ENCODE data around the gene SERAC1.

Gene SERAC1

DNA sequence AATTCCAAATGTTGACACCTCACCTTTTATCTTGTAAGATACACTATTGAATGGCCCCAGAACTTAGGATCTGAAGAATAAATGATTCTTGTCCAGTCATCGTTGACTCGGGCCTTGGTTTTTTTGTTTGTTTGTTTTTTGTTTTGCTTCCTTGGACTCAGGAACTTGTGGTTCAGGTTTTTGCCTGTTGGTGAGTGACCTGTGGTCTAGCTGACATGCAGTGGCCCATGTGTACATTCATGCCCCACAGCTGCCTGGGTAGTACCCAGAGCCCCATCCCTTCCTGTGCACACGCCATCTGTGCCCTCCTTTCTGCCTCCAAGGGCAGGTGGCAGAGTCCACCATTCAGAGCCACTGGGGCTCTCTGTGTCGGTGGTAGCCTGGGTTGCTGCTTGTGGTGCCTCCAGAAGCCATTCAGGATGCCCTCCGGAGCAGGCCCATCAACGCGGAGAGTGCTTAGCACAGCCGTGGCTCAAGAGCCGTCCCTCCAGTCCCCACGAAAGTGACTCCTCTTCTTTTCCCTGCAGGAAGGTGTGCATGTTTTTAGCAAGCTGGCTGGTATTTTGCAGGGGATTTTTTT, 100.5 kb downstream of the SERAC1 start:
- ATAC-seq = no peak
- TF ChIP-seq ZFP3 (CRISPR knock-in tag; IDR thresholded peaks at IDR 0.05) = no peak
- TF ChIP-seq CSDC2 (CRISPR knock-in tag; IDR thresholded peaks at IDR 0.05) = no peak
- TF ChIP-seq SNAI2 (CRISPR knock-in tag; IDR thresholded peaks at IDR 0.05) = no peak
- TF ChIP-seq, protein P1, sequence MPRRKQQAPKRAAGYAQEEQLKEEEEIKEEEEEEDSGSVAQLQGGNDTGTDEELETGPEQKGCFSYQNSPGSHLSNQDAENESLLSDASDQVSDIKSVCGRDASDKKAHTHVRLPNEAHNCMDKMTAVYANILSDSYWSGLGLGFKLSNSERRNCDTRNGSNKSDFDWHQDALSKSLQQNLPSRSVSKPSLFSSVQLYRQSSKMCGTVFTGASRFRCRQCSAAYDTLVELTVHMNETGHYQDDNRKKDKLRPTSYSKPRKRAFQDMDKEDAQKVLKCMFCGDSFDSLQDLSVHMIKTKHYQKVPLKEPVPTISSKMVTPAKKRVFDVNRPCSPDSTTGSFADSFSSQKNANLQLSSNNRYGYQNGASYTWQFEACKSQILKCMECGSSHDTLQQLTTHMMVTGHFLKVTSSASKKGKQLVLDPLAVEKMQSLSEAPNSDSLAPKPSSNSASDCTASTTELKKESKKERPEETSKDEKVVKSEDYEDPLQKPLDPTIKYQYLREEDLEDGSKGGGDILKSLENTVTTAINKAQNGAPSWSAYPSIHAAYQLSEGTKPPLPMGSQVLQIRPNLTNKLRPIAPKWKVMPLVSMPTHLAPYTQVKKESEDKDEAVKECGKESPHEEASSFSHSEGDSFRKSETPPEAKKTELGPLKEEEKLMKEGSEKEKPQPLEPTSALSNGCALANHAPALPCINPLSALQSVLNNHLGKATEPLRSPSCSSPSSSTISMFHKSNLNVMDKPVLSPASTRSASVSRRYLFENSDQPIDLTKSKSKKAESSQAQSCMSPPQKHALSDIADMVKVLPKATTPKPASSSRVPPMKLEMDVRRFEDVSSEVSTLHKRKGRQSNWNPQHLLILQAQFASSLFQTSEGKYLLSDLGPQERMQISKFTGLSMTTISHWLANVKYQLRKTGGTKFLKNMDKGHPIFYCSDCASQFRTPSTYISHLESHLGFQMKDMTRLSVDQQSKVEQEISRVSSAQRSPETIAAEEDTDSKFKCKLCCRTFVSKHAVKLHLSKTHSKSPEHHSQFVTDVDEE (CRISPR knock-in tag; IDR thresholded peaks at IDR 0.05) = no peak
- no peak for TF ChIP-seq RARB (CRISPR knock-in tag; IDR thresholded peaks at IDR 0.05)
- TF ChIP-seq, protein P2, sequence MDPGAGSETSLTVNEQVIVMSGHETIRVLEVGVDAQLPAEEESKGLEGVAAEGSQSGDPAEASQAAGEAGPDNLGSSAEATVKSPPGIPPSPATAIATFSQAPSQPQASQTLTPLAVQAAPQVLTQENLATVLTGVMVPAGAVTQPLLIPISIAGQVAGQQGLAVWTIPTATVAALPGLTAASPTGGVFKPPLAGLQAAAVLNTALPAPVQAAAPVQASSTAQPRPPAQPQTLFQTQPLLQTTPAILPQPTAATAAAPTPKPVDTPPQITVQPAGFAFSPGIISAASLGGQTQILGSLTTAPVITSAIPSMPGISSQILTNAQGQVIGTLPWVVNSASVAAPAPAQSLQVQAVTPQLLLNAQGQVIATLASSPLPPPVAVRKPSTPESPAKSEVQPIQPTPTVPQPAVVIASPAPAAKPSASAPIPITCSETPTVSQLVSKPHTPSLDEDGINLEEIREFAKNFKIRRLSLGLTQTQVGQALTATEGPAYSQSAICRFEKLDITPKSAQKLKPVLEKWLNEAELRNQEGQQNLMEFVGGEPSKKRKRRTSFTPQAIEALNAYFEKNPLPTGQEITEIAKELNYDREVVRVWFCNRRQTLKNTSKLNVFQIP (CRISPR knock-in tag; IDR thresholded peaks at IDR 0.05; ENCODE audit: borderline replicate concordance, low read depth) = no peak
- no peak for TF ChIP-seq TCF4 (CRISPR knock-in tag; IDR thresholded peaks at IDR 0.05; ENCODE audit: borderline replicate concordance)
- TF ChIP-seq, protein P3, sequence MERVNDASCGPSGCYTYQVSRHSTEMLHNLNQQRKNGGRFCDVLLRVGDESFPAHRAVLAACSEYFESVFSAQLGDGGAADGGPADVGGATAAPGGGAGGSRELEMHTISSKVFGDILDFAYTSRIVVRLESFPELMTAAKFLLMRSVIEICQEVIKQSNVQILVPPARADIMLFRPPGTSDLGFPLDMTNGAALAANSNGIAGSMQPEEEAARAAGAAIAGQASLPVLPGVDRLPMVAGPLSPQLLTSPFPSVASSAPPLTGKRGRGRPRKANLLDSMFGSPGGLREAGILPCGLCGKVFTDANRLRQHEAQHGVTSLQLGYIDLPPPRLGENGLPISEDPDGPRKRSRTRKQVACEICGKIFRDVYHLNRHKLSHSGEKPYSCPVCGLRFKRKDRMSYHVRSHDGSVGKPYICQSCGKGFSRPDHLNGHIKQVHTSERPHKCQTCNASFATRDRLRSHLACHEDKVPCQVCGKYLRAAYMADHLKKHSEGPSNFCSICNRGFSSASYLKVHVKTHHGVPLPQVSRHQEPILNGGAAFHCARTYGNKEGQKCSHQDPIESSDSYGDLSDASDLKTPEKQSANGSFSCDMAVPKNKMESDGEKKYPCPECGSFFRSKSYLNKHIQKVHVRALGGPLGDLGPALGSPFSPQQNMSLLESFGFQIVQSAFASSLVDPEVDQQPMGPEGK (CRISPR knock-in tag; IDR thresholded peaks at IDR 0.05; ENCODE audit: borderline replicate concordance) = no peak

DNA sequence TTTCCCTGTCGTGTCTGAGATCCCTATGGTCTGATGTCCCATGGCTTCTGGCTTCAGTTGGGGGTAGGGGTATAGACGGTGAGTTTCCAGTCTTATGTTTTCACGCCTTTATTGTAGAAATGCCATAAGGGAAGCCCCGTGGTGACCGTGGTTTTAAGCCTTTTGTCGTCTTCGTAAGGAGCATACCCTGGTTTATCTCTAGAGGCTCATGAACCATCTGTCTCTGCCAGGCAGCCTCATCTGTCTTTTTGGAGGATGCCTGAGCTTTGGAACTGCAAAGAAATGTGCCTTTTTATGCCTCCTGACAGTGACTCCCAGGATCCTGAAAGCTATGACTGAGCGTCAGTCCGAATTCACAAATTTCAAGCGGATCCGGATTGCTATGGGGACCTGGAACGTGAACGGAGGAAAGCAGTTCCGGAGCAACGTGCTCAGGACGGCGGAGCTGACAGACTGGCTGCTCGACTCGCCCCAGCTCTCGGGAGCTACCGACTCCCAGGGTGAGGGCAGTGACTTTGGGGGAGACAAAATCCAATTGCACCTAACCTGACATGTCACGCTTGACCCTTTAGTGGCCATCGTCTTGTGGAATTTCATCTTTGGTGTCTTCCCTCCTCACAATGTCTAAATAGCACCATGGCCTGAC, 101.8 kb downstream of the SERAC1 start:
- TF ChIP-seq ISL1 (CRISPR knock-in tag; IDR thresholded peaks at IDR 0.05) (no peak), SNAI2 (CRISPR knock-in tag; IDR thresholded peaks at IDR 0.05) (no peak)
- no peak for ATAC-seq

DNA sequence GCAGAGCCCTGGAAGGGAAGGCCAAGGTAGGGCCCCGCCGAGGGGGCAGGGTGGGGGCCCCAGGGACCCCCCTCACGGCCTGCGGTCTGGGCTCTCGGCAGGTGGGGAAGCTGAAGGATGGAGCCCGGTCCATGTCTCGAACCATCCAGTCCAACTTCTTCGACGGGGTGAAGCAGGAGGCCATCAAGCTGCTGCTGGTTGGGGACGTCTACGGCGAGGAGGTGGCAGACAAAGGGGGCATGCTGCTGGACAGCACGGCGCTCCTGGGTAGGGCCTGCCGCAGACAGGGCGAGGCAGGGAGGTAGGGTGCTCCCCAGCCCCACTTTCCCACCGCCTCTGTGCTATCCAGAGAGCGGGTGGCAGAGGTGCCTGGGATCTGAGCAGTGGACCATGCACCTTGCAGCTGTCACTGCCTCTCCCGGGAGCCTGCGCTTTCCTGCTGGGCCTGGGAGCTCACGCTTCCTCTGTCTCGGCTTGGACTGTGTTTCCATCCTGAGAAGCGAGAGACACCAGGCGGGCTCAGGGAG, 103.3 kb downstream of the SERAC1 start:
- ATAC-seq = no peak
- no peak for TF ChIP-seq TCF4 (CRISPR knock-in tag; IDR thresholded peaks at IDR 0.05; ENCODE audit: borderline replicate concordance)
- no peak for TF ChIP-seq CSDC2 (CRISPR knock-in tag; IDR thresholded peaks at IDR 0.05)
- TF ChIP-seq BACH2 (CRISPR knock-in tag; IDR thresholded peaks at IDR 0.05; ENCODE audit: borderline replicate concordance) = no peak
- no peak for TF ChIP-seq OSR1 (CRISPR knock-in tag; IDR thresholded peaks at IDR 0.05)
- no peak for TF ChIP-seq ARNTL (CRISPR knock-in tag; IDR thresholded peaks at IDR 0.05; ENCODE audit: borderline replicate concordance, low read depth)
- TF ChIP-seq GLIS3 (CRISPR knock-in tag; IDR thresholded peaks at IDR 0.05) = no peak
- TF ChIP-seq, protein P2 (CRISPR knock-in tag; IDR thresholded peaks at IDR 0.05; ENCODE audit: borderline replicate concordance, low read depth) = no peak
- TF ChIP-seq ZFP3 (CRISPR knock-in tag; IDR thresholded peaks at IDR 0.05) = no peak
- no peak for TF ChIP-seq PPARA (CRISPR knock-in tag; IDR thresholded peaks at IDR 0.05; ENCODE audit: borderline replicate concordance)
- TF ChIP-seq, protein P1 (CRISPR knock-in tag; IDR thresholded peaks at IDR 0.05) = no peak
